ENCODE results near the gene RTCA.

DNA sequence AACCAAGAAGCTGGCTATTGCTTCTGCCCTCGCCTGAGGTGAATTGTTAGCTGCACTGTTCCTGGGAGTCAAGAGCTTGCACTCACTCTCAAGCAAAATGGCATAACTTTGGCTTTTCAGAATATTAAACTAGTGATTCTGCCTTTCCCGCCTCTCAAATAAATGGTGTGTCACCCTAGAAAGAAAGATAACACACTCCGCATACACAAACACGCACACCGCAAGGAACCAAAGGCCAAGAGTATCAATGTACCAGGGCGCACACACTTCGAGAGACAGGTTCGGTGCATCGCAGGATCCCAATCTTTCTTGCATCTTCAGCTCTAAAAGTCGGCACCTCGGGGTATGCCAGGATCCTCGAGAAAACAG, 470 bp upstream of the RTCA start:
- TF ChIP-seq SIN3A (IDR thresholded peaks at IDR 0.05; ENCODE audit: low read depth) (no peak), JUND (IDR thresholded peaks at IDR 0.05) (no peak)
- TF ChIP-seq, protein P1, sequence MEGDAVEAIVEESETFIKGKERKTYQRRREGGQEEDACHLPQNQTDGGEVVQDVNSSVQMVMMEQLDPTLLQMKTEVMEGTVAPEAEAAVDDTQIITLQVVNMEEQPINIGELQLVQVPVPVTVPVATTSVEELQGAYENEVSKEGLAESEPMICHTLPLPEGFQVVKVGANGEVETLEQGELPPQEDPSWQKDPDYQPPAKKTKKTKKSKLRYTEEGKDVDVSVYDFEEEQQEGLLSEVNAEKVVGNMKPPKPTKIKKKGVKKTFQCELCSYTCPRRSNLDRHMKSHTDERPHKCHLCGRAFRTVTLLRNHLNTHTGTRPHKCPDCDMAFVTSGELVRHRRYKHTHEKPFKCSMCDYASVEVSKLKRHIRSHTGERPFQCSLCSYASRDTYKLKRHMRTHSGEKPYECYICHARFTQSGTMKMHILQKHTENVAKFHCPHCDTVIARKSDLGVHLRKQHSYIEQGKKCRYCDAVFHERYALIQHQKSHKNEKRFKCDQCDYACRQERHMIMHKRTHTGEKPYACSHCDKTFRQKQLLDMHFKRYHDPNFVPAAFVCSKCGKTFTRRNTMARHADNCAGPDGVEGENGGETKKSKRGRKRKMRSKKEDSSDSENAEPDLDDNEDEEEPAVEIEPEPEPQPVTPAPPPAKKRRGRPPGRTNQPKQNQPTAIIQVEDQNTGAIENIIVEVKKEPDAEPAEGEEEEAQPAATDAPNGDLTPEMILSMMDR (IDR thresholded peaks at IDR 0.05 in 2 of 3, conservative IDR thresholded peaks at IDR 0.05 in 1 of 3; ENCODE audit: borderline replicate concordance in 1 of 3, insufficient read depth in 1 of 3, low read depth in 2 of 3, low read length in 2 of 3), result no peak
